Neuronal stem cell (in vitro differentiated cells): ENCODE data around the gene MSL3.

Experiments used
- DNase-seq: peaks from one replicate; pipeline ENCODE4 v3.0.0-alpha.2; 2013; ENCODE audit warnings: low spot score
- H2AFZ ChIP-seq: one replicate; pipeline ENCODE4 v1.6.1; 2013; ENCODE audit warnings: mild to moderate bottlenecking, low read length, inconsistent platforms
- H2AK5ac ChIP-seq: 2 replicates; pipeline ENCODE4 v1.6.1; 2013; ENCODE audit warnings: low read depth, mild to moderate bottlenecking, inconsistent platforms, low read length, moderate library complexity, mixed read lengths
- H2BK120ac ChIP-seq: 2 replicates; pipeline ENCODE4 v1.6.1; 2013; ENCODE audit warnings: low read depth, mild to moderate bottlenecking, inconsistent platforms, low read length, moderate library complexity, mixed read lengths
- H2BK12ac ChIP-seq: one replicate; pipeline ENCODE4 v1.6.1; 2013; ENCODE audit warnings: low read length, inconsistent platforms
- H2BK15ac ChIP-seq: 2 replicates; pipeline ENCODE4 v1.6.1; 2013; ENCODE audit warnings: mild to moderate bottlenecking, low read length, inconsistent platforms, mixed read lengths
- H2BK5ac ChIP-seq: one replicate; pipeline ENCODE4 v1.6.1; 2013; ENCODE audit warnings: inconsistent platforms, mild to moderate bottlenecking, low read length, moderate library complexity
- H3K14ac ChIP-seq: one replicate; pipeline ENCODE4 v1.6.1; 2013; ENCODE audit warnings: low read length, inconsistent platforms
- H3K18ac ChIP-seq: 2 replicates; pipeline ENCODE4 v1.6.1; 2013; ENCODE audit warnings: low read length, inconsistent platforms
- H3K23ac ChIP-seq: 2 replicates; pipeline ENCODE4 v1.6.1; 2013; ENCODE audit warnings: low read depth, mild to moderate bottlenecking, mixed read lengths, low read length, inconsistent platforms; ENCODE audit not compliant: poor library complexity
- H3K27ac ChIP-seq: replicated peaks from 3 replicates; pipeline ENCODE4 v1.5.1; 2013; ENCODE audit warnings: low read length, inconsistent platforms
- H3K27me3 ChIP-seq, 3 experiments: 2 replicates each; pipeline ENCODE4 v1.6.1; 2013; ENCODE audit warnings: low read length in 3 of 3, mild to moderate bottlenecking in 2 of 3, inconsistent platforms in 1 of 3, low read depth in 1 of 3, mixed read lengths in 1 of 3, moderate library complexity in 1 of 3; ENCODE audit not compliant: control insufficient read depth in 3 of 3, insufficient read depth in 3 of 3
- H3K36me3 ChIP-seq, 2 donors: replicated peaks in 1 of 2; 2 replicates each; pipeline ENCODE4 v1.6.1; 2013; ENCODE audit warnings: low read length in 2 of 2; ENCODE audit not compliant: control insufficient read depth in 2 of 2, insufficient read depth in 2 of 2
- H3K4ac ChIP-seq: 2 replicates; pipeline ENCODE4 v1.6.1; 2013; ENCODE audit warnings: inconsistent platforms, mild to moderate bottlenecking, low read length, moderate library complexity
- H3K4me1 ChIP-seq, 2 donors: 1 replicate in 1 of 2; 2 replicates in 1 of 2; pipeline ENCODE4 v1.6.1; 2013; ENCODE audit warnings: low read length in 2 of 2, low read depth in 1 of 2; ENCODE audit not compliant: control insufficient read depth in 2 of 2, insufficient read depth in 1 of 2
- H3K4me2 ChIP-seq: one replicate; pipeline ENCODE4 v1.6.1; 2013; ENCODE audit warnings: mild to moderate bottlenecking, low read length, inconsistent platforms; ENCODE audit not compliant: insufficient read depth, poor library complexity, severe bottlenecking
- H3K4me3 ChIP-seq, 2 donors: 2 replicates each; pipeline ENCODE4 v1.5.1; 2013; ENCODE audit warnings: low read length in 2 of 2, mild to moderate bottlenecking in 2 of 2, inconsistent platforms in 1 of 2, moderate library complexity in 1 of 2
- H3K79me1 ChIP-seq: one replicate; pipeline ENCODE4 v1.6.1; 2013; ENCODE audit warnings: low read depth, mild to moderate bottlenecking, inconsistent platforms, low read length, moderate library complexity
- H3K9ac ChIP-seq: one replicate; pipeline ENCODE4 v1.6.1; 2013; ENCODE audit warnings: mild to moderate bottlenecking, low read depth, low read length, inconsistent platforms; ENCODE audit not compliant: poor library complexity
- H3K9me3 ChIP-seq, 2 donors: replicated peaks in 1 of 2; 2 replicates each; pipeline versions ENCODE3 to v1.6.1; 2013; ENCODE audit warnings: low read length in 2 of 2, mild to moderate bottlenecking in 2 of 2, inconsistent platforms in 1 of 2, low read depth in 1 of 2, mixed read lengths in 1 of 2, moderate library complexity in 1 of 2; ENCODE audit not compliant: control insufficient read depth in 2 of 2, insufficient read depth in 1 of 2
- H4K8ac ChIP-seq: one replicate; pipeline ENCODE4 v1.6.1; 2013; ENCODE audit warnings: low read depth, mild to moderate bottlenecking, inconsistent platforms, low read length, moderate library complexity
- H4K91ac ChIP-seq: one replicate; pipeline ENCODE4 v1.6.1; 2013; ENCODE audit warnings: low read length, low read depth, mild to moderate bottlenecking, inconsistent platforms; ENCODE audit not compliant: poor library complexity
- WGBS, 2 donors: extraction: QIAGEN DNeasy Blood & Tissue Kit; methylation state at CpG; one replicate each; pipeline ENCODE4 v1.1.7; 2013; ENCODE audit warnings: missing lambda C conversion rate in 2 of 2, mixed read lengths in 1 of 2; ENCODE audit not compliant: insufficient read length in 2 of 2, insufficient replicate concordance in 1 of 2; ENCODE audit errors: extremely low coverage in 2 of 2; 5-methylcytosine and 5-hydroxymethylcytosine counted together

Gene MSL3

GRCh38 chrX:11750694-11751093, 7.3 kb upstream of the MSL3 start:
- no peak overlapping the region for H3K4me3 ChIP-seq
- no peak overlapping the region for H3K9ac ChIP-seq
- H3K14ac ChIP-seq, result no peak overlapping the region
- H2BK120ac ChIP-seq, result no peak overlapping the region
- H2AK5ac ChIP-seq, result no peak overlapping the region
- H2BK12ac ChIP-seq, result no peak overlapping the region
- H4K91ac ChIP-seq, result no peak overlapping the region
- H3K4me2 ChIP-seq, result no peak overlapping the region
- H3K79me1 ChIP-seq, result no peaks in the 10 kb centered on the region
- H3K23ac ChIP-seq, result no peak overlapping the region
- no peak overlapping the region for H2AFZ ChIP-seq
- H3K9me3 ChIP-seq, result no peaks in the 10 kb centered on the region
- WGBS, 2 donors, result no CpG with 5 or more reads among the region's 4 CpGs
- H2BK15ac ChIP-seq, result no peak overlapping the region
- no peak overlapping the region for H3K4ac ChIP-seq
- no peak overlapping the region for H3K27ac ChIP-seq
- H3K36me3 ChIP-seq, result no peaks in the 10 kb centered on the region
- peaks cover 0 to 28% (median 0%) of the 10 kb centered on the region in 3 experiments for H3K27me3 ChIP-seq
- H3K4me1 ChIP-seq, result no peaks in the 10 kb centered on the region
- no peak overlapping the region for H2BK5ac ChIP-seq
- H3K18ac ChIP-seq, result no peak overlapping the region
- DNase-seq, result no peak
- no peak overlapping the region for H4K8ac ChIP-seq

GRCh38 chrX:11751261-11751660, 6.8 kb upstream of the MSL3 start:
- Histone ChIP-seq H3K27ac (no peak overlapping the region), H2BK120ac (no peak overlapping the region), H4K8ac (no peak overlapping the region), H3K79me1 (no peaks in the 10 kb centered on the region), H2AFZ (no peak overlapping the region), H3K23ac (no peak overlapping the region), H3K36me3 (no peaks in the 10 kb centered on the region), H3K9ac (no peak overlapping the region), H3K4me2 (no peak overlapping the region), H2AK5ac (no peak overlapping the region), H3K4ac (no peak overlapping the region), H3K4me3 (no peak overlapping the region), H2BK5ac (no peak overlapping the region), H3K14ac (no peak overlapping the region), H2BK15ac (no peak overlapping the region), H4K91ac (no peak overlapping the region), H3K9me3 (no peaks in the 10 kb centered on the region), H3K4me1 (no peaks in the 10 kb centered on the region), H2BK12ac (no peak overlapping the region), H3K27me3 (peaks cover 0 to 30% (median 0%) of the 10 kb centered on the region in 3 experiments), H3K18ac (no peak overlapping the region)
- DNase-seq, result no peak

GRCh38 chrX:11753668-11754067, 4.4 kb upstream of the MSL3 start:
- no peak overlapping the region for H2BK120ac ChIP-seq
- H3K27me3 ChIP-seq, result peaks cover 0 to 33% (median 0%) of the 10 kb centered on the region in 3 experiments
- H2BK15ac ChIP-seq, result no peak overlapping the region
- H3K79me1 ChIP-seq, result no peaks in the 10 kb centered on the region
- no CpG with 5 or more reads among the region's 2 CpGs for WGBS, 2 donors
- no peak overlapping the region for H3K18ac ChIP-seq
- no peaks in the 10 kb centered on the region for H3K9me3 ChIP-seq
- H3K4ac ChIP-seq, result no peak overlapping the region
- no peak overlapping the region for H2BK12ac ChIP-seq
- no peak for DNase-seq
- H3K4me2 ChIP-seq, result no peak overlapping the region
- H3K23ac ChIP-seq, result no peak overlapping the region
- H3K36me3 ChIP-seq, result no peaks in the 10 kb centered on the region
- H4K91ac ChIP-seq, result no peak overlapping the region
- no peak overlapping the region for H2AK5ac ChIP-seq
- no peaks in the 10 kb centered on the region for H3K4me1 ChIP-seq
- H3K14ac ChIP-seq, result no peak overlapping the region
- H2BK5ac ChIP-seq, result no peak overlapping the region
- no peak overlapping the region for H3K27ac ChIP-seq
- no peak overlapping the region for H3K4me3 ChIP-seq
- H3K9ac ChIP-seq, result no peak overlapping the region
- H2AFZ ChIP-seq, result no peak overlapping the region
- no peak overlapping the region for H4K8ac ChIP-seq

- no peaks in the 10 kb centered on the region for H3K4me1 ChIP-seq
- H2BK15ac ChIP-seq, result no peak overlapping the region
- H3K9me3 ChIP-seq, result no peaks in the 10 kb centered on the region
- no peak overlapping the region for H4K8ac ChIP-seq
- no peak overlapping the region for H3K14ac ChIP-seq
- H3K27me3 ChIP-seq, result peaks cover 0 to 29% (median 0%) of the 10 kb centered on the region in 3 experiments
- H2BK120ac ChIP-seq, result no peak overlapping the region
- no peak overlapping the region for H2BK12ac ChIP-seq
- H2AFZ ChIP-seq, result no peak overlapping the region
- no peak overlapping the region for H3K9ac ChIP-seq
- H4K91ac ChIP-seq, result no peak overlapping the region
- H3K4me3 ChIP-seq, result no peak overlapping the region
- no peaks in the 10 kb centered on the region for H3K36me3 ChIP-seq
- no peak overlapping the region for H3K18ac ChIP-seq
- H3K23ac ChIP-seq, result no peak overlapping the region
- H2AK5ac ChIP-seq, result no peak overlapping the region
- peaks cover 2% of the 10 kb centered on the region for H3K79me1 ChIP-seq
- DNase-seq, result no peak
- no CpG with 5 or more reads among the region's 18 CpGs for WGBS, 2 donors
- no peak overlapping the region for H2BK5ac ChIP-seq
- H3K27ac ChIP-seq, result no peak overlapping the region
- H3K4ac ChIP-seq, result no peak overlapping the region
- H3K4me2 ChIP-seq, result no peak overlapping the region
Measured at GRCh38 chrX:11754958-11755645, 2.9 kb upstream of the MSL3 start.
